ENCODE measurements around the gene MKS1.
A peak's percentile ranks its signal among the peaks of the same experiment; 100 is the strongest.

MKS1 gene

DNA sequence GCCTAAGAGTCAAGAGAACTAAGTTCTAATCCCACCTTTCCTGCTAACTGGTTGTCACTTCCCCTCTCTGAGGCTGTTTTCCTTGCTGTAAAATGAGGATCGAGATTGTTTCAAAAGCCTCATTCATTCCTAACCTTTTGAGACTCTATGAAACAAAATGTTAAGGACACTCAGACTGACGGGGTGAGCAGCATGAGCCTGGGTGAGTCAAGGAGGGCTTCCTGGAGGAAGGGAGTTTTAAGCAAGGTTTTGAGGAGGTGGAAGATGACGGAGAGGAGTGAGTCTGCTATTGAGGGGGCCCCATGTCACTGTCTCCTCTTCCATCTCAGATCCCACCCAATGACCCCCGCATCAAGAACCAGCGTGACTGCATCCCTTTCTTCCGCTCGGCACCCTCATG lies 22.4 kb downstream of the MKS1 start:
- DNase-seq, result no peak

DNA sequence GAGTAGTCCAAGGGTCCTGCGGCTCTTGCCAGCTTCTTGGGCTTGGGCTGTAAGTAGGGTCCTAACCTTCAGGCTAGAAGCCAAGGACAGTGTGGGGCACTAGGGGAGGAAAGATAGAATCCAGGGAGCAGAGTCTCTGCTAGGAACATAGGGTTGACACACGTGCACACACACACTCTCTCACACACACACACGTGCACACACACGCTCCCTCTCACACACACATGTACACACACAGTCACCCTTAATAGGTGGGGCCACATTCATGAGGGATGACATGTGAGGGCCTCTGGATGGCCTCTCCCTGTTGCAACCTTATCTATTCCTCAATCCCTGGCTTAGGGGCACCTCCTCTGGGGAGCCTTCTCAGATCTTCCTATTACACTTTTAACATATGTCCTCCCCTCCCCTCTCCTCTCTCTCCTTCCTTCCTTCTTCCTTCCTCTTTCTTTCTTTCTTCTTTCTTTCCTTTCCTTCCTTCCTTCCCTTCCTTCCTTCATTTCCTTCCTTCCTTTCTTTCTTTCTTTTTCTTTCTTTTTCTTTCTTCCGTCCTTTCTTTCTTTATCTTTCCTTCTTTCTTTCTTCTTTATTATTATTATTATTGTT lies 23.4 kb downstream of the MKS1 start:
- no peak for DNase-seq

DNA sequence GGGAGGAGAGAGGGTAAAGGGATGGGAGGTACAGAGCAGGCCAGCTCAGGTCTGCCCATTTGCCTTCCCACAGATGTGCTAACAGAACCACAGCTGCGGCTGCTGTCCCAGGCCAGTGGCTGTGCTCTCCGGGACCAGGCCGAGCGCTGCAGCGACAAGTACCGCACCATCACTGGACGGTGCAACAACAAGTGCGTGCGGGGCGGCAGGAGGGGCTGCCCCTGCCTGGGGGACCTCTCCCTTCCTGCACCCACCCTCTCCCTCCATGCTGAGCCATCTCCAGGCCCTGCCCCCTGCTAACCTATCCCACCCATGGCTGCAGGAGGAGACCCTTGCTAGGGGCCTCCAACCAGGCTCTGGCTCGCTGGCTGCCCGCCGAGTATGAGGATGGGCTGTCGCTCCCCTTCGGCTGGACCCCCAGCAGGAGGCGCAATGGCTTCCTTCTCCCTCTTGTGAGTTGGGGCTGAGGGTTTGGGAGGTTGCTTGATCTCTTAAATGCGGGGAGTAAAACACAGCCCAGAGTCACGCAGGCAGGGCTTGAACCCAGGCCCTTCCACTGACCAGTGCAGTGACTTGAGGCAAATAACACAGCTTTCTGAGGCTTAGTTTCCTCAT lies 25.3 kb downstream of the MKS1 start:
- no peak for DNase-seq

DNA sequence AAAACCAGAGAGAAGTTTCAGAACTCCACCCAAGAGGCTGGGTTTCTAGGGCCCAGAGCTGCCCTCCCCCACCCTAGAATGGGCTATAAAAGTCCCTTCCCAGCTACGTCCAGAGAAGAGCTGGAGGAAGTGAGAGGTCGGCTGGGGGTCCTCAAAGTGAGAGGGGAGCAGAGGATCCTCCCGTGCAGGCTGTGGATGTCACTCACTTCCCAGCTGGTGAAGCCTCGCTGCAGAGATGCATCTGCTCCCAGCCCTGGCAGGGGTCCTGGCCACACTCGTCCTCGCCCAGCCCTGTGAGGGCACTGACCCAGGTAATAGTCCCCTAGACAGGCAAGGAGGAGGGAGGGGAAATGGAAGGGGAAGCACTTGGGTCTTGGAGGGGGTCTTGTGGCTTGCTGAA lies 26.4 kb downstream of the MKS1 start, which contains the start of gene EPX:
TSS of gene EPX (plus strand) at position 115 of the 400 bp plus-strand sequence. CDS start at position 236, 121 bp downstream.
- no peak for DNase-seq

DNA sequence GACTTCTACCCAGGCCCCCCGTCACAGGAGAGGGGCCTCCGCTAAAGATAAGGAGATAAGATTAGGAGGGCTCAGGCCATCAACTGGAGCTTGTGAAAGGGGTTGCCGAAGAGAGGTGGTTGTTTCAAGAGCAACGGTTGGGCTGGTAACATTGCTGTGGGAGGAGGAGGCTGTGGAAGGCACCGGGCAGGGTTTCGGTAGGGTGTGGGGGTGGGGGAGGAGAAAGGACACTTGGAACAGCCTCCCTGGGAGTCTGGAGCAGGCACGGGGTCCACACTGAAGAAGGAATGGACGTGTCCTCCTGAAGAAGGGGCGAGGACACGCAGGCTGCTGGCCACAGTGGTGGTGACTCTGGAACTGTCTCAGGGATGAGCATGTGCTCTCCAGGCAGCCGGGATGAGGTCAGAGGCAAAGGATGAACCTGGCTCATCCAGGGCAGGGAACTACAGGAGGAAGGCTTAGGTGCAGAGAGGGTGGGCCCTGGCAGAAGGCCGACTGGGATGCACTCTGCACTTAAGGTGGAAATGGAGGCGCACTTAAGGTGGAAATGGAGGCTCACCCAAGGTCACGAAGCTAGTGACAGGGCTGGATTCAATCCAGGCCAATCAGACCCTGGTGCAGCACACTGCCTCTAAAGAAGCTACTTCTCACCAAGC lies 27.7 kb downstream of the MKS1 start:
- no peak for DNase-seq

DNA sequence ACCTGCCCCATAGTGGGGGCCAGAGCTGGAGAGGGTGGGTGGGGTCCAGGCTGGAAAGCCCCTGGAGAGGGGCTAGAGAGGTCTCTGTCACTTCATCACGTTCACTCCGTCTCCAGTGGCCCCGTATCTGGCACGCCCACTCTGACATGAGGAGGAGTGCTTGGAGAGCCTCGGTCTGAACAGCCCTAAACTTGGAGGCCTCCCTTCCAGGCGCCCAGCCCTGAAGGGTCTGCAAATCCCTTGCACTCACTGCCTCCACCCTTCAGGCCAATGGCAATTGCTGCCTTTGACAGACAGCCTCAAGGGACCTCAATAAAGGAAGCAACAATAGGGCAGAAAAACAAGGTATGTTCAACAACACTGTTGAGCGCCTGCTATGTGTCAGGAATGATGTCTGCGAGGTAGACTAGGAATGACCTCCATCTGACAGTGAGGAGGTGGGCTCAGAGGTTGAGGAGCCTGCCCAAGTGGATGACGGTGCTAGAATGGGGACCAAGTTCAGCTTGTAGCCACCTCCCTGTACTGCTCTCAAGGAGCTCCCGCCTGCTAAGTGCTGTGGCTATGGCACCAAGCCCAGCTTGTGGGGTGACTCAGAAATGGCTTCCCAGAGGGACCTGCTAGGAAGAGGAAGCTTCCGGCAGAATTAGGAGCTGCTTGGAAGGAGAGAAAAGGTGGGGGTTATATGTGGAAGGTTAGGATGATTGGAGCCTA lies 29.5 kb downstream of the MKS1 start:
- peak in 1 of 2 experiments; percentile 58 for DNase-seq

DNA sequence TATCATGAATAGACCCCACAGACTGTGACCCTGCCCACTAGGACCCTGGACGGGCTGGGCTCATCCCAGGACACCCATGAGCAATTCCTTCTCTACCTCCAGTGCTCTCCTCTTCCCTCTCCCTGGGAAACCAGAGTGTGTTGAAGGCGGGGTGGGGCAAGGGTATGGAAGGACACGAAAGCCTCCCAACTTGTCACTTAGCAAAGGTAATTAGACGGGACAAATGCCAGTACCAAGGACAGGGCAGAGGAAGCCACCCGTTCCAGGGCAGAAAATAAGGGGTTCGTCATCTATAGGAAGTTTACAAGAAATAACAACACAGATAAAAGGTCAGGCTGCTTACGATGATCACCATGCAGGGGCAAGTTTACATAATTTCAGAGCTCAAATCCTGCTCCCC lies 31.4 kb downstream of the MKS1 start:
- DNase-seq, result no peak

DNA sequence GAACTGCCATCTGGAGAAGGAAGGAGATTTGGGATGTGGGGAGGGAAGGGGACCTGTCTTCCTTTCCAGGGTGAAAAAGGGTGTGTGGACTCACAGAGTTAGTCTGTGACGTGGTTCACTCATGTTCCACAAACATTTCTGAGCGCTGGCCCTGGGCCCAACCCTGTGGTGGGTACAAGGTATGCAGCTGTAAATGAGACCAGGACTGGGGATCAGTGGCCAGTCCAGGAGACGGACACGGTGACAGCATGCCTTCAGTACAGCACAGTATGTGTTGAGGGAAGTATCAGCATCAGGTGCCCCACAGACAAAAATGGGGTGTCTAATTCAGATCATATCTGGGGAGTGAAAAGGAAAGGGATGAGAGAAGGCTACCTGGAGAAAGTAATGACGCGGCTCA lies 32.0 kb downstream of the MKS1 start:
- no peak for DNase-seq

DNA sequence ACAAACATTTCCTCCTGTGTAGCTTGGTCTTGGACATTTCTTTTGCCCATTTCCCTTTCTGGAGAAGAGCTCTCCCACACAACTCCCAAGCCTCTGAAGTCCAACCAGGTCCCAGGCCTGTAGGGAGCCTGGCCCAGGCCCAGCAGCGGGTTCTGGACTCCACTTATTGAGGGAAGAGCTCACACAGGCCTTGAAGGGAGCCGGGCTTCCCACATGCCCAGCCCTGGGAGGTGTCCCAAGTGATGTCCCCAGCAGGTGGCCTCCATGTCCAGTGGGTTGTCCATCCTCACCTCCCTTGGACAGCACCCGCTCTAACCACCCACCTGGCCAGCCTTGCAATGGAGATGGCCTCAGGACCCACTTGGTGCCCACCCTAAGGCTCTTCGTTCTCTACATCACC lies 32.5 kb downstream of the MKS1 start:
- DNase-seq, result no peak

DNA sequence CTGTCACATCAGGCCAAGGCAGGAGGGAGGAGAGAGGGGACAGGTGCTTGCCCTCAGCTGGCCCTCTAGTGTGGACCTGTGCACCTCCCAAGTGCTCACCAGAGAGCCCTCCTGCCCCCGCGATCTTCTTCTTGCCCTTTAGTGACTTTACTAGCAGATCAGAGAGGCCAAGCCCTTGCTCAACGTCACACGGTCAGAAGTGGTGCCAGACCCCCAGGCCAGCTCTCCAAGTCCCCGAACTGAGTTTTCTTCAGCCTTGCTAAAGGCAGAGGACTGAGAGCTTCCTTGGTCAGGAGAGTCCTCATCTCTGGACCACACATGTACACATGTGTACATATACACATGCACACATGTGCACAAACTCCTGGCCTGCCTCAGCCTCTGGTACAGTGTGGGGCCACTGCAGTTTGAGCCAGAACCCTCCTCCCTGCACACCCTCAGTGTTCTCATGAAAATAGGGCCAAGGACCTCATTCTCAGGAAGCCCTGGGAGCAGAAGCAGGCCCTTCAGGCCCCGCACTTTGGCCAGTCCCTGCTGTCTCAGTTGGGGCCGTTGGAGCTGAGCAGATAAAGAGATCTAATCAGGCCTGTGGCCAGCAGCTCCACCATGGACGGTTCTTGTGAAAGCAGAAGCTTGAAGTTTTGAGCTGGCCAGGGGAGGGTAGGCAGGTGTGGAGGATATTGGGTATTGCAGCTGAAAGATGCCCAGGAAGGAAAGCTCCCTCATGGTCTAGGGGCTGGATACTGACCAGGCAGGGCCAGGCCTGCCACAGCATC lies 33.9 kb downstream of the MKS1 start:
- no peak for DNase-seq

DNA sequence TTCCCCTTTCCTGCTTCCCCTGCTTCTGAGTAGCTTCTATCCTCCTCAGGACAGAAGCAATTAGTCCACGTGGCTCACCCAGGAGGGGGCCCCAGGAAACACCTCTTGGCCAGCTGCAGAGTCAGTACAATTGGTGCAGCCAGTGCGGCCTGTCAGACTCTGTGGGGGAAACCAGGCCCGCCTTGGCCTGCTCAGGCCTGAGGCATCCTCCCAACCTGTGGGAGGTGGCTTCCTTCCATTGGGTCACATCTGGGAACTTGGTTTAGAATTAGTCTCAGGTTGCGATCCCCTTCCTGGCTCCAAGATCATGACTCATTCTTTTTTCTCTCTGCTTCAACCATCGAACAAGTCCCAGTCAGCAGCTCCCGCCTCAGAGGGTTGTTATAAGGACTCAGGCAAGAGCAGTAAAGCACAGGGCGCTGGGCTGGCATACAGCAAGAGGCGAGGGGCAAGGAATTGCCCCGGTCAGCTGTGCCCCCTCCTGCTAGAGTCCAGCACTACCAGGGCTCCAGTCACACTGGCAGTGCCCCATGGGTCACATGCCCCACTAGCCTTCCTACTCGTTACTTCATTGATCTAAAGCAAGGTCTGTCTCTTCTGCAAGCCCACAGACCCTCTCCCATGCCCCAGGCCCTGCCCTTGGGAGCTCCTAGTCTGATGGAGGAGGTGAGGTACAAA lies 34.6 kb downstream of the MKS1 start:
- no peak for DNase-seq

DNA sequence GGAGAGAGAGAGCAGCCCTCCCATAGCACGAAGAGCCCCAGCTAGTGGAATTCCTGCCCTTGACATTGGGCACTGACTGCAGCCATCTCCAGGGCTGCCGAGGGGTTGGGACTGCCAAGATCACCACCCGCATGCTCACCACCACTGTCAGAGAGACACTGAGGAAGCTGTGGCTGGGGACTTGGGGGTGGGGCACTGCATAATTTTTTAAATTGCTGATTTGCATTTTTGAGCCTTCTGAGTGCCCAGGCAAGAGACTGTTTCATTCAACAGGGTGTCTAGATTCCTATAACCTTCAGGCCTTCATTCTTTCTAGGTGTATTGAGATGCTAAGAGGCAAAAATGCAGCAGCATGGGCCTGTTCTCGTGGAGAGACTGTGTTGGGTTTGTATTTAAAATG lies 35.5 kb downstream of the MKS1 start:
- DNase-seq, result no peak

DNA sequence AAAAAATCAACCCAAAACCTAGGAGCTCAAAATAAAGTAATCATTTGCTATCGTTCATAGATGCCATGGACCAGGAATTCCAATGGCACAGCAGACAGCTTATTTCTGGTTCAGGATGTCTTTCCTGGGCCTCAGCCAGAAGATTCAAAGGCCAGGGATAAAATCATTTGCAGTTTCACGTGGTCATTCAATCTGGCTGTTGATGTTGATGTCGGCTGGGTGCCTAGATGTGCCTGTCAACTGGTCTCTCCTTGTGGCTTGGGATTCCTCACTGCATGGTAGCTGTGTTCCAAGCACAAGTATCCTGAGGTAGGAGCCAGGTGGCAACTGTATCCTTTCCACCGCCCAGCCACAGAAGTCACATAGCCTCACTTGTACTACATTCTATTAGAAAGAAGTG lies 37.3 kb downstream of the MKS1 start:
- no peak for DNase-seq

DNA sequence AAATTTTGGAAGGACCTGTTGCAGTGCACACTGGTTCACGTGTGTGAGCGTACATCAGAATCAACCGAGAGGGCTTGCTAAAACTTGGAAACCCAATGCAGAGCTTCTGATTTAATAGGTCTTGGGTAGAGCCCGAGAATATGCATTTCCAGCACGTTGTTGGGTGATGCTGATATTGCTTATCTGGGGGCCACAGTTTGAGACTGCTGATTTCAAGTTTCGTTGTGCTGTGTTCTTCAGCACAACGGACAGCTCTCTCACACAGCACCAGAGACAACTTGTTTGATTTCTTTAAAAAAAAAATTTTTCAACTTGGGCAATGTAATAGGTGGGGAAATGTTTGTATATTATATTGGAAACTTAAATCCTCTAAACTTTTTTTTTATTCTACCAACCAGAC lies 42.9 kb downstream of the MKS1 start:
- DNase-seq, result no peak

DNA sequence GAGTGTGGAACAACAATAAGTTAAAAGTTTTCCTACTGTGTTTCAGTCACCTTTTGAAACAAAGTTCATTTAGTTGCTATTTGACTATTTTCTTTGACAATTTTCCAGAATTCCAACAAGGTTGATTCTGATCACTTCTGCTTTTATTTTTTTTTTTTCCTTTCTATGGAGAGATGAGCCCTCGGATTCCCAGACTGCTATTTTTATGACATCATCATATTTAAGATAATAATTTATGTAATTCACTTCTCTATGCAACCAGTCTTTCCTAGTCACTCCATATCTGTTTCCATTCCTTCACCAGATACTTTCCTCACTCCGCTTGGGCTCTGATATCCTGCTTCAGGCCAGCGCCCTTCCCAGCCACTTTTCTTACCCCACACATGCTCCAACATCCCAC lies 44.2 kb downstream of the MKS1 start:
- no peak for DNase-seq

DNA sequence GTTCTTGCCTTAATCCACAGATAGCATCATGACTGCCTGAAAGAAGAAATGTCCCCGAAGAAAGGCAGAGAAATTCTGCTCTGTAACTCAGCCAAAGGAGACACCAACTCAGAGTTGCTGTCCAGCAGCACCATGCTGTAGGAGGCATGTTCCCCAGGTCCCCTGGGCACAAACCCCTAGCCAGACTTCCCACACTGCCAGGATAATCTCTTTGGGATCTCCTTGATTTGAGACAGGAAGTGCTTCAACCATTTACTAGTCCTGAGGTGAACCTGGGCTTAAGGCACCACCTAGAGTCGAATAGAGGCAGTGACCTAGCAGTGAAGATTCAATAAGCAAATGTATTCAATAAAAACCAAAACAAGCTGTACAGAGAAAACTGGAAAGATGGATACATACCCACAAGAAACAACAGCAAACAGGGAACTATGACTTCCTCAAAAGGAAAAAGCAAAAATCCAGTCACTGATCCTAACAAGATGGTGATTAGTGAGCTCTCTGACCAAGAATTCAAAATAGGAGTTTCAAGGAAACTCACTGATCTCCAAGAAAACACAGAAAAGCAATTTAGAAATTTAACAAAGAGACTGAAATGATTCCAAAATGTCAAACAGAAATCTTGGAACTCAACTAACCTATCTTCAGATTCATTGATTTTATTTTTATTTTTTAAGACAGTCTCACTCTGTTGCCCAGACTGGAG lies 46.5 kb downstream of the MKS1 start:
- peak in 1 of 2 experiments; percentile 40 for DNase-seq

DNA sequence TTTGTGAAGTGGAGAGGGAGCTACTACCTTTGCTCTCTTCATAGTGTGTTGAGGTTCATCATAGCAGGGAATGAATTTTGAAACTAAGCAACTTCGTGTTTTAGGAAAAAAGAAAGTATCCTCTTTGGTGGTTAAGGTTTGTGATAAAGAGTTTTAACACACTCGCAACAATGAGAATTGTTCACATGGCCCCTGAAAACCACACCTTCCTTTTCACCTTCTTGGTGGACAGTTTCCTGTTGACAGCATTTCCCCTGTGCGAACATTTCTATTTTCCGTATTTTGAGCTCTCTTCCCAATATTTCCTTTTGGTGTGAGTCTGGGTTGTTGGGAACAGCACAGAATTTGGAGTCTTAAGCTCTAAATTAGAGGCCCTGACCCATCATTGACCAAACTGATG lies 48.4 kb downstream of the MKS1 start:
- DNase-seq, result no peak

DNA sequence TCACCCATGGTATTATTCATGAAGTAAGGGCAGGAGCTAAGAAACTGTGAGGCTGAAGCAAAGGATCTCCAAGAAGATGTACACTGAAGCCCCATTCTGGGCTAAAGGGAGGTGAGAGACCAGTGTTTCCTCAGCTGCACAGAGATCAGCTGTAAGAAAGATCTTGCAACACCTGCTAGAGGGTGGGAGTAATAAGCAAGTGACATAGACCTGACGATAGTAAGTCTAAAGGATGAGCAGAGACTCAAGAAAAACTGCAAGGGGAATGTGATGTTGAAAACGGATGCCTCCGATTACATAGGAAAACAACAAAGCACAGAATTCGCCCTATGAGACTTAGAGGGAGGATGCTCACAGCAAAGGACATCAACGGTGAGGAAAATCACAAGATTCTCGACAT lies 52.4 kb downstream of the MKS1 start, which contains the start of gene OR4D2:
TSS of gene OR4D2 (plus strand) at position 301 of the 400 bp plus-strand sequence. CDS start 2,674 bp downstream, outside the sequence.
- DNase-seq, result no peak

DNA sequence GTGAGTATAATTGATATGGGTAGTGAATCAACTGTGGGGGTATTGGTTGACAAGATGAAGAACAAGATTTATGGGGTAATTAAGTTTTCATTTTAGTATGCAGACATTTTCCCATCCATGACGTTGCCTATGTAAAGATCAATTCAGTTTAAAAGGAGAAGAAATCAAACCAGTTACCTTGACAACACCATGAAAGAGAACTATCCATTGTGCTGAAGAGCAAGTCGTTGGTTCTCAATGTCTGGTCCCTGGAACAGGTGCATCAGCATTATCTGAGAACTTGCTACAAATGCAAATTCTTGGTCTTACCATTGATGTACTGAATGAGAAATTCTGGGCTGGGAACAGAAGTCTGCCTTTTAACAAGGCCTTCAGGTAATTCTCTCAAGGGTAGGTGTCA lies 53.1 kb downstream of the MKS1 start:
- no peak for DNase-seq

DNA sequence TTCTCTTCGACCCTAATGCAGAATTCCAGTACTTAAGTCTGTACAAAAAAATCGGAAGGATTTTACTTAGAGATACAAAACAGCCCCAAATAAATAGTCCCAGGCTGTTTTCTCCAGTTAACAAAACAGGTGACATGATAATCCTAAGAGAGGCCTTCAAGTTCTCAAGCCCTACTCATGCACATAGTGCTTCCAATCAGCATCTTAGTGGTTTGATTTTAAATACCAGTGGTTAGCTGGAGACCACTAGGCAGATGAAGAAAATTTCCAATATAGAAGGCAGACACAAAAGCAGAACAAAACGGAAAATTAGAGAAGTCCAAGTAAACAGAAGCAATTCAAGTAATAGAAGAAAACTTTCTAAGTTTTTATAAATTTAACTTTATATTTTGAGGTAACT lies 57.5 kb downstream of the MKS1 start:
- DNase-seq, result no peak

DNA sequence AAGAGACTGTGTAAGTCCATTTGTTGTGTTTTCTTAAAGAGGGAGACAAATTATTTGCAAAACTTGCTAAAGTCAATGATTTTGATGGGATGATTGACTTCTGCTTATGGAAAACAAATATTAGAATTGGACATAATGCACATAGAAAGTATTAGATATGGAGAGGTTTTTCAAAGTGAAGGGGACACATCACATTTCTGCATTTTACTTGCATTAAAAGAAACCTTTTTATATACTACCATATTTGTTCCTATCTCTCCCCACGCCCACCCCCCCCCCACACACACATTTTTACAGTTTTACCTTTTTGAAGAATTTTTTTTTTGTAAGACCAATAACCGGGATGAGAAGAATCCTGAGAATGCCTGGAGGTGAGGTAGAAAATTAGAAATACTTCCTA lies 60.9 kb downstream of the MKS1 start:
- no peak for DNase-seq

All from NCI-H446 (cell line).